ENCODE data around the gene CEP250.
"Not testable (repeated sequence)": the region's sequence is repeated elsewhere in the genome, so short reads cannot be mapped to it uniquely, and the experiment has no call there.

The CEP250 gene

GRCh38 chr20:35454881-35455609 lies at the start of gene CEP250:
TSS of gene CEP250 (plus strand) at chr20:35455598. CDS start at chr20:35462368, 6,770 bp downstream.
- DNase-seq (ENCODE audit: low spot score) = peak; percentile 95

- no peak for DNase-seq (ENCODE audit: low spot score)
These were observed 49.6 kb upstream of the CEP250 start for GRCh38 chr20:35405775-35406174.

GRCh38 chr20:35408270-35408669 lies 47.1 kb upstream of the CEP250 start:
- DNase-seq (ENCODE audit: low spot score) = no peak

GRCh38 chr20:35409542-35409941 lies 45.9 kb upstream of the CEP250 start:
- DNase-seq (ENCODE audit: low spot score) = no peak

- DNase-seq (ENCODE audit: low spot score) = no peak
These were observed 44.8 kb upstream of the CEP250 start for GRCh38 chr20:35410613-35411012.

- DNase-seq (ENCODE audit: low spot score) = no peak
These were observed 34.1 kb upstream of the CEP250 start for GRCh38 chr20:35421322-35421721.

- DNase-seq (ENCODE audit: low spot score) = no peak
These were observed 23.6 kb upstream of the CEP250 start for GRCh38 chr20:35431621-35432429.

GRCh38 chr20:35432430-35432735 lies 23.0 kb upstream of the CEP250 start:
- no peak for DNase-seq (ENCODE audit: low spot score)

- no peak for DNase-seq (ENCODE audit: low spot score)
These were observed 22.1 kb upstream of the CEP250 start for GRCh38 chr20:35433337-35433736.

GRCh38 chr20:35434085-35435005 lies 21.1 kb upstream of the CEP250 start:
- DNase-seq (ENCODE audit: low spot score) = no peak

- DNase-seq (ENCODE audit: low spot score) = no peak
These were observed 19.2 kb upstream of the CEP250 start for GRCh38 chr20:35436177-35436573.

GRCh38 chr20:35437599-35437998 lies 17.8 kb upstream of the CEP250 start:
- DNase-seq (ENCODE audit: low spot score) = no peak

GRCh38 chr20:35443003-35443402 lies 12.4 kb upstream of the CEP250 start:
- no peak for DNase-seq (ENCODE audit: low spot score)

GRCh38 chr20:35444226-35444625 lies 11.2 kb upstream of the CEP250 start:
- DNase-seq (ENCODE audit: low spot score) = no peak

GRCh38 chr20:35446356-35447078 lies 8.9 kb upstream of the CEP250 start:
- no peak for DNase-seq (ENCODE audit: low spot score)

- DNase-seq (ENCODE audit: low spot score) = peak; percentile 83
These were observed 8.2 kb upstream of the CEP250 start for GRCh38 chr20:35447082-35447789.

- DNase-seq (ENCODE audit: low spot score) = no peak
These were observed 6.5 kb upstream of the CEP250 start for GRCh38 chr20:35448788-35449373.

GRCh38 chr20:35449855-35450254 lies 5.5 kb upstream of the CEP250 start:
- not testable (repeated sequence) for DNase-seq (ENCODE audit: low spot score)

GRCh38 chr20:35451295-35451694 lies 4.1 kb upstream of the CEP250 start:
- no peak for DNase-seq (ENCODE audit: low spot score)

GRCh38 chr20:35453647-35454046 lies 1.8 kb upstream of the CEP250 start:
- no peak for DNase-seq (ENCODE audit: low spot score)

GRCh38 chr20:35456700-35457099 lies 1.3 kb downstream of the CEP250 start:
- not testable (repeated sequence) for DNase-seq (ENCODE audit: low spot score)

Measured in CD4-positive, alpha-beta T cell treated with Interleukin-6 at 100 ng/mL for 8 hours (primary cell).